ENCODE data around the gene NEO1.

DNA sequence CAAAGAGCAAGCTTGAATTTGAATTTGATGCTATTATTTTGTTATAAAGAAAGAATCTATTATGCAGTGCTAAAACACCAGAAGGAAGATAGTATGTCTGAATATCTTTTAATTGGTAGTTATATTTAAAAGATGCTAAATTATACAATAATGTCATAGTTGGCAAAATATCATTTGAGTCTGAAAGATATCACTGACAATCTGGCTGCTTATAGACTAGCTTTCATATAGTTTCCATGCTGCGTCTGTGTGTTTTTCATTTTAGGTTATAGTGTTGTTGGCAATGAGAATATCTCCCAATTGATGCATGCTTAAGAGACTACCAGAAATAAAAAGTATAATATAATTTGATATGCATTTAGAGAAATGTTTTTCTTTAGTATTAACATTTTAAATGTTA is 142.9 kb downstream of the NEO1 start:
- TF ChIP-seq, protein P1, sequence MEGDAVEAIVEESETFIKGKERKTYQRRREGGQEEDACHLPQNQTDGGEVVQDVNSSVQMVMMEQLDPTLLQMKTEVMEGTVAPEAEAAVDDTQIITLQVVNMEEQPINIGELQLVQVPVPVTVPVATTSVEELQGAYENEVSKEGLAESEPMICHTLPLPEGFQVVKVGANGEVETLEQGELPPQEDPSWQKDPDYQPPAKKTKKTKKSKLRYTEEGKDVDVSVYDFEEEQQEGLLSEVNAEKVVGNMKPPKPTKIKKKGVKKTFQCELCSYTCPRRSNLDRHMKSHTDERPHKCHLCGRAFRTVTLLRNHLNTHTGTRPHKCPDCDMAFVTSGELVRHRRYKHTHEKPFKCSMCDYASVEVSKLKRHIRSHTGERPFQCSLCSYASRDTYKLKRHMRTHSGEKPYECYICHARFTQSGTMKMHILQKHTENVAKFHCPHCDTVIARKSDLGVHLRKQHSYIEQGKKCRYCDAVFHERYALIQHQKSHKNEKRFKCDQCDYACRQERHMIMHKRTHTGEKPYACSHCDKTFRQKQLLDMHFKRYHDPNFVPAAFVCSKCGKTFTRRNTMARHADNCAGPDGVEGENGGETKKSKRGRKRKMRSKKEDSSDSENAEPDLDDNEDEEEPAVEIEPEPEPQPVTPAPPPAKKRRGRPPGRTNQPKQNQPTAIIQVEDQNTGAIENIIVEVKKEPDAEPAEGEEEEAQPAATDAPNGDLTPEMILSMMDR (IDR thresholded peaks at IDR 0.05; ENCODE audit: low read depth, low read length, missing input control) = no peak
- TF ChIP-seq RAD21 (IDR thresholded peaks at IDR 0.05) (no peak), TAF1 (conservative IDR thresholded peaks at IDR 0.05) (no peak)
